A673 (cell line): ENCODE measurements around the gene GYS1. TPM values are rescaled to one million over a fixed set of nuclear protein-coding genes. Genes with fewer than 3 reads are reported as not detected.

Experiments used
- BruUV-seq: library from RNA; stranded (reverse); fragments of 400-500 nt; replicated peaks from 2 replicates; lab custom pipeline; 2021; lab: Mats Ljungman, UMichigan
- CTCF ChIA-PET: fragments of 300-600 bp; sonication (Branson Sonifier 250); formaldehyde crosslinking; loops from one replicate; lab custom pipeline; 2022; ENCODE audit warnings: antibody characterized with exemption; lab: Charles Lee
- POLR2A ChIA-PET: fragments of 300-600 bp; sonication (Branson Sonifier 250); formaldehyde crosslinking; loops from one replicate; lab custom pipeline; 2022; ENCODE audit warnings: antibody characterized with exemption; ENCODE audit not compliant: low non-redundant PET; lab: Charles Lee
- DNase-seq: peaks from one replicate; pipeline ENCODE4 v3.0.0-alpha.2; 2015; ENCODE audit warnings: low spot score
- H3K27ac ChIP-seq: fragments of 200-600 bp; sonication (generic); 2 replicates; pipeline ENCODE4 v1.5.1; 2016; ENCODE audit warnings: mixed run types, low read depth, mild to moderate bottlenecking, mixed read lengths, antibody characterized with exemption, low read length; ENCODE audit not compliant: poor library complexity, severe bottlenecking
- H3K27me3 ChIP-seq: fragments of 200-600 bp; sonication (generic); replicated peaks from 2 replicates; pipeline ENCODE4 v1.6.1; 2017; ENCODE audit warnings: mixed run types, low read depth, mild to moderate bottlenecking, mixed read lengths, antibody characterized with exemption, low read length; ENCODE audit not compliant: insufficient read depth, poor library complexity
- H3K36me3 ChIP-seq: fragments of 200-600 bp; sonication (generic); 2 replicates; pipeline ENCODE4 v1.6.1; 2016; ENCODE audit warnings: mixed run types, mild to moderate bottlenecking, mixed read lengths, antibody characterized with exemption, low read length; ENCODE audit not compliant: insufficient read depth, poor library complexity, severe bottlenecking
- H3K4me1 ChIP-seq: fragments of 200-600 bp; sonication (generic); 2 replicates; pipeline ENCODE4 v1.6.1; 2017; ENCODE audit warnings: mixed run types, mild to moderate bottlenecking, mixed read lengths, antibody characterized with exemption, low read length; ENCODE audit not compliant: insufficient read depth, poor library complexity, severe bottlenecking
- H3K4me3 ChIP-seq: fragments of 200-600 bp; sonication (generic); 2 replicates; pipeline ENCODE4 v1.5.1; 2016; ENCODE audit warnings: low read depth, mixed run types, mild to moderate bottlenecking, mixed read lengths, low read length; ENCODE audit not compliant: poor library complexity, severe bottlenecking
- H3K9me3 ChIP-seq: fragments of 200-600 bp; sonication (generic); 2 replicates; pipeline ENCODE4 v1.6.1; 2016; ENCODE audit warnings: mixed run types, low read depth, mild to moderate bottlenecking, mixed read lengths, antibody characterized with exemption, low read length; ENCODE audit not compliant: poor library complexity, severe bottlenecking
- EZH2 ChIP-seq: fragments of 200-600 bp; sonication (generic); IDR thresholded peaks from 2 replicates; pipeline ENCODE4 v1.6.1; 2017; ENCODE audit warnings: borderline replicate concordance, low read depth, mild to moderate bottlenecking, mixed read lengths, antibody characterized with exemption, low read length; ENCODE audit not compliant: poor library complexity, severe bottlenecking
- intact Hi-C: fragments of 100-400 bp; cut with micrococcal nuclease; formaldehyde crosslinking; loops from one replicate; pipeline ENCODE4 v1.10.0; 2022; ENCODE audit not compliant: unreplicated experiment
- total RNA-seq: library from RNA; stranded (reverse); gene quantifications from 2 replicates; pipeline ENCODE4 v1.2.3, GENCODE V29; 2021
- TF ChIP-seq, protein P1 (sequence below): fragments of 300-800, 200-600 bp; sonication (generic); conservative IDR thresholded peaks from 2 replicates; pipeline ENCODE4 v1.5.1; 2017; ENCODE audit warnings: low read depth, mild to moderate bottlenecking, antibody characterized with exemption, low read length, moderate library complexity, mixed read lengths

GYS1 gene
- total RNA-seq, 1 experiment from 2014 or later, result 57.0 TPM

DNA sequence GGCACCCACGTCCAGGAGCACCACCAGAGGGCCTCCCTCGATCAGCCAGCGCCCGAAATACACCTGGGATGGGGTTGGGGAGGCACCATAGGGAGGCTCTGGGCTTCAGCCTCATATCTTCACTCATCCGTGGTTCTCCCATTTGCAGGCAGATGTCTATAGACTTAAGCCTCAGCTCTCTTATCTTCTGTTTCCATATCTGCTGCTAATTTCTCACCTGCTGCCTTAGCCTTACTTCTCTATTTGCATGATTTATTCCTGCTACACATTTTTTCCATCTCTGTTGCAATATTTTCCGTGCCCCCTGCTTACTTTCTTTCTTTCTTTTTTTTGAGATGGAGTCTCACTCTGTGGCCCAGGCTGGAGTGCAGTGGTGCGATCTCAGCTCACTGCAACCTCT is 5.8 kb downstream of the GYS1 start:
- H3K36me3 ChIP-seq, result peaks cover 45% of the 10 kb centered on the region
- intact Hi-C loops, result no loop called here

DNA sequence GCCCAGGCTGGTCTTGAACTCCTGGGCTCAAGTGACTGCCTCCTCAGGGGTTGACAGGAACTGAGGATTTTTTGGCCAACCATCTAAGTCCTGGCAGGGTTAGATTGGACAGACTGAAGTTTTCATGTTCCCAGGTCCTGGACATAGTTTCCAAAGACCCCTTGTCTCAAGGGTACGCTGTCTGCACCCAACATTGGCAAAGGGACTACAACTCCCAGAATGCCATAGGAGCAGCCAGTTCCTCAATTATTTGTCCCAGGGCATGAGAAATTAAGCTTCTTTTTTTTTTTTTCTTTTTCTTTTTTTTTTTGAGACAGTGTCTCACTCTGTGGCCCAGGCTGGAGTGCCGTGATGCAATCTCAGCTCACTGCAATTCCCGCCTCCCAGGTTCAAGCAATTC is 6.9 kb downstream of the GYS1 start:
- no peak overlapping the region for H3K27ac ChIP-seq
- DNase-seq, result no peak
- H3K4me3 ChIP-seq, result no peak overlapping the region
- no peaks in the 10 kb centered on the region for H3K9me3 ChIP-seq
- TF ChIP-seq EZH2, result no peak
- TF ChIP-seq, protein P1, sequence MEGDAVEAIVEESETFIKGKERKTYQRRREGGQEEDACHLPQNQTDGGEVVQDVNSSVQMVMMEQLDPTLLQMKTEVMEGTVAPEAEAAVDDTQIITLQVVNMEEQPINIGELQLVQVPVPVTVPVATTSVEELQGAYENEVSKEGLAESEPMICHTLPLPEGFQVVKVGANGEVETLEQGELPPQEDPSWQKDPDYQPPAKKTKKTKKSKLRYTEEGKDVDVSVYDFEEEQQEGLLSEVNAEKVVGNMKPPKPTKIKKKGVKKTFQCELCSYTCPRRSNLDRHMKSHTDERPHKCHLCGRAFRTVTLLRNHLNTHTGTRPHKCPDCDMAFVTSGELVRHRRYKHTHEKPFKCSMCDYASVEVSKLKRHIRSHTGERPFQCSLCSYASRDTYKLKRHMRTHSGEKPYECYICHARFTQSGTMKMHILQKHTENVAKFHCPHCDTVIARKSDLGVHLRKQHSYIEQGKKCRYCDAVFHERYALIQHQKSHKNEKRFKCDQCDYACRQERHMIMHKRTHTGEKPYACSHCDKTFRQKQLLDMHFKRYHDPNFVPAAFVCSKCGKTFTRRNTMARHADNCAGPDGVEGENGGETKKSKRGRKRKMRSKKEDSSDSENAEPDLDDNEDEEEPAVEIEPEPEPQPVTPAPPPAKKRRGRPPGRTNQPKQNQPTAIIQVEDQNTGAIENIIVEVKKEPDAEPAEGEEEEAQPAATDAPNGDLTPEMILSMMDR, result no peak
- no peaks in the 10 kb centered on the region for H3K4me1 ChIP-seq
- ChIA-PET CTCF (interaction anchor here (0.6 to 0.9 kb wide), 2 partner anchors 15 to 23 kb away, joined by 3 to 4 read pairs; no protein-coding TSS in a partner anchor), POLR2A (no interaction called here)
- no peaks in the 10 kb centered on the region for H3K27me3 ChIP-seq
- BruUV-seq, result no TSS peak
- intact Hi-C loops, result no loop called here
- H3K36me3 ChIP-seq, result peaks cover 47% of the 10 kb centered on the region

More for the DNA sequence above, 5.8 kb downstream of the GYS1 start:
- POLR2A ChIA-PET, result no interaction called here
- no peaks in the 10 kb centered on the region for H3K9me3 ChIP-seq
- peaks cover 5% of the 10 kb centered on the region for H3K4me1 ChIP-seq
- DNase-seq, result no peak
- H3K27ac ChIP-seq, result no peak overlapping the region
- H3K27me3 ChIP-seq, result no peaks in the 10 kb centered on the region
- no TSS peak for BruUV-seq
- CTCF ChIA-PET, result interaction anchor here (0.7 kb wide), 1 partner anchor 134 kb away, joined by 3 read pairs; no protein-coding TSS in a partner anchor
- no peak overlapping the region for H3K4me3 ChIP-seq
- TF ChIP-seq EZH2, result no peak
- TF ChIP-seq, protein P1, result no peak

GRCh38 chr19:48985711-48986110 is 7.4 kb downstream of the GYS1 start:
- ChIA-PET CTCF (interaction anchor here (0.6 kb wide), 1 partner anchor 23 kb away, joined by 3 read pairs; no protein-coding TSS in a partner anchor), POLR2A (no interaction called here)
- intact Hi-C loops, result no loop called here
- TF ChIP-seq, protein P1, result no peak
- no peak for TF ChIP-seq EZH2
- peaks cover 44% of the 10 kb centered on the region for H3K36me3 ChIP-seq
- no peaks in the 10 kb centered on the region for H3K27me3 ChIP-seq
- H3K9me3 ChIP-seq, result no peaks in the 10 kb centered on the region
- no TSS peak for BruUV-seq
- no peaks in the 10 kb centered on the region for H3K4me1 ChIP-seq
- no peak overlapping the region for H3K4me3 ChIP-seq
- no peak overlapping the region for H3K27ac ChIP-seq
- no peak for DNase-seq
